Testis (tissue), 3 donors: ENCODE measurements around the gene MXD4. TPM values are rescaled to one million over a fixed set of nuclear protein-coding genes. Genes with fewer than 3 reads are reported as not detected.
A peak's percentile ranks its signal among the peaks of the same experiment; 100 is the strongest.
"Not testable (repeated sequence)": the region's sequence is repeated elsewhere in the genome, so short reads cannot be mapped to it uniquely, and the experiment has no call there.

Experiments
- DNase-seq: peaks from one replicate; pipeline ENCODE4 v3.0.0-alpha.2; 2019
- H3K27ac ChIP-seq, 2 donors: fragments of 200-600 bp; sonication (generic); one replicate each; pipeline ENCODE4 v1.5.1; 2019
- H3K27me3 ChIP-seq: fragments of 200-600 bp; sonication (generic); one replicate; pipeline ENCODE4 v1.5.1; 2019
- H3K36me3 ChIP-seq: fragments of 200-600 bp; sonication (generic); one replicate; pipeline ENCODE4 v1.5.1; 2017; ENCODE audit warnings: low read depth; ENCODE audit errors: missing control alignments
- H3K4me1 ChIP-seq: fragments of 200-600 bp; sonication (generic); one replicate; pipeline ENCODE4 v1.5.1; 2019
- H3K4me3 ChIP-seq, 2 donors: fragments of 200-600 bp; sonication (generic); one replicate each; pipeline ENCODE4 v1.5.1; 2017 to 2019
- H3K9me3 ChIP-seq: fragments of 200-600 bp; sonication (generic); one replicate; pipeline ENCODE4 v1.5.1; 2017
- POLR2A ChIP-seq: fragments of 450-650 bp; IDR thresholded peaks from one replicate; pipeline ENCODE4 v1.6.1; 2017; ENCODE audit warnings: antibody characterized with exemption, mild to moderate bottlenecking, moderate library complexity
- WGBS, 2 donors: methylation state at CpG; one replicate each; pipeline ENCODE4 v1.1.5; 2018; 5-methylcytosine and 5-hydroxymethylcytosine counted together
- intact Hi-C: fragments of 100-400 bp; cut with DNase I; formaldehyde crosslinking; loops from one replicate; pipeline ENCODE4 v1.15.1; 2023; ENCODE audit warnings: low total_unique reads
- polyA plus RNA-seq: library from polyadenylated mRNA; stranded (reverse); fragments of 350-450 nt; fragmentation: Illumina TruSeq; extraction: RNeasy Lipid Tissue Mini Kit (QIAGEN cat#74804); gene quantifications from one replicate; pipeline ENCODE4 v1.2.3, GENCODE V29; 2014; ENCODE audit warnings: low read depth, low replicate concordance; ENCODE audit not compliant: insufficient read depth
- total RNA-seq, 2 donors: library from RNA; depleted of rRNA; stranded (reverse); fragments of >200 nt; gene quantifications; one replicate each; pipeline ENCODE4 v1.2.3, GENCODE V29; 2016
- TF ChIP-seq, protein P1 (sequence below), 3 experiments: fragments of 450-650 bp in 2 of 3; fragments of 200-600 bp in 1 of 3; sonication (generic) in 1 of 3; IDR thresholded peaks; one replicate each; pipeline ENCODE4 v1.5.1; 2016 to 2019; ENCODE audit warnings: antibody characterized with exemption in 3 of 3, mild to moderate bottlenecking in 2 of 3, moderate library complexity in 1 of 3

MXD4 gene
- total and polyA plus RNA-seq, 3 donors from 2014 or later: 51.6 to 76.4 (median 73.8) TPM

GRCh38 chr4:2275546-2276251, 13.8 kb upstream of the MXD4 start:
- intact Hi-C loops: no loop called here

GRCh38 chr4:2275044-2275397, 13.1 kb upstream of the MXD4 start:
- DNase-seq: not testable (repeated sequence)
- 94 to 96% methylated on average over 10 of the region's 10 CpGs for WGBS, 2 donors

More at GRCh38 chr4:2275546-2276251, 13.8 kb upstream of the MXD4 start:
- Histone ChIP-seq H3K36me3 (no peaks in the 10 kb centered on the region), H3K4me3 (peak overlapping the region in 1 of 2 donors; percentile 9), H3K27me3 (no peaks in the 10 kb centered on the region), H3K9me3 (no peaks in the 10 kb centered on the region), H3K4me1 (peaks cover 12% of the 10 kb centered on the region), H3K27ac (no peak overlapping the region)
- no peak for DNase-seq
- TF ChIP-seq, protein P1, sequence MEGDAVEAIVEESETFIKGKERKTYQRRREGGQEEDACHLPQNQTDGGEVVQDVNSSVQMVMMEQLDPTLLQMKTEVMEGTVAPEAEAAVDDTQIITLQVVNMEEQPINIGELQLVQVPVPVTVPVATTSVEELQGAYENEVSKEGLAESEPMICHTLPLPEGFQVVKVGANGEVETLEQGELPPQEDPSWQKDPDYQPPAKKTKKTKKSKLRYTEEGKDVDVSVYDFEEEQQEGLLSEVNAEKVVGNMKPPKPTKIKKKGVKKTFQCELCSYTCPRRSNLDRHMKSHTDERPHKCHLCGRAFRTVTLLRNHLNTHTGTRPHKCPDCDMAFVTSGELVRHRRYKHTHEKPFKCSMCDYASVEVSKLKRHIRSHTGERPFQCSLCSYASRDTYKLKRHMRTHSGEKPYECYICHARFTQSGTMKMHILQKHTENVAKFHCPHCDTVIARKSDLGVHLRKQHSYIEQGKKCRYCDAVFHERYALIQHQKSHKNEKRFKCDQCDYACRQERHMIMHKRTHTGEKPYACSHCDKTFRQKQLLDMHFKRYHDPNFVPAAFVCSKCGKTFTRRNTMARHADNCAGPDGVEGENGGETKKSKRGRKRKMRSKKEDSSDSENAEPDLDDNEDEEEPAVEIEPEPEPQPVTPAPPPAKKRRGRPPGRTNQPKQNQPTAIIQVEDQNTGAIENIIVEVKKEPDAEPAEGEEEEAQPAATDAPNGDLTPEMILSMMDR (IDR thresholded peaks at IDR 0.05): no peak
- WGBS, 2 donors: 77 to 84% methylated on average over 29 to 44 of the region's 44 CpGs

DNA sequence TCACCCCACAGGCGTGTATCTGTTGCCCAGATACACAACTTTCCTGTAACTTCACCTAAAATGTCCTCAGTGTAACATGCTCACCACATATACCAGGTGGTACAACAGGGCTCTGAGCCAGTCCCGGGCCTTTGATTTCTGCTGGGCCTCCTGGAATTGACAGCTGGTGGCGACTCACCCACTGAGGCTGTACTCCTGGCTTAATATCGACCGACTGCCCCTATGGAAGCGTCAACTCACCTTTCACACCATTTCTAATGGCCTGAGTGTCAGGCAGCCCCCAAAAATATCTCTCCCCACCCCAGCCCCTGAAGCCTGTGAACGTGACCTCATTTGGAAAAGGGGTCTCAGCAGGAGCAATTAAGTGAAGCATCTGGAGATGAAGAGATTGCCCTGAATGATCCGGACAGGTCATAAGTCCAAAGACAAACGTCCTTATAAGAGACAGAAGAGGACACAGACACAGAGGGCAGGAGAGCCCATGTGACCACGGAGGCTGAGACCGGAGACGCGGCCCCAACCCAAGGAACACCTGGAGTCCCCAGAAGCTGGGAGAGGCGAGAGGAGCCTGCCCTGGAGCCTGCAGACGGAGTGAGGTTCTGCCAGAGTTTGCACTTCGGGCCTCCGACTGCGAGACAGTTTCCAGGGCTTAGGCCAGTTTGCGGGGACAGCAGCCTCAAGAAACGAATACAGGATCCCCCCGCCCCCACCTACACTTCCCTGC, 12.6 kb upstream of the MXD4 start:
- intact Hi-C loops: no loop called here
- Histone ChIP-seq H3K27ac (no peak overlapping the region), H3K4me3 (no peak overlapping the region), H3K9me3 (no peaks in the 10 kb centered on the region), H3K36me3 (no peaks in the 10 kb centered on the region), H3K27me3 (no peaks in the 10 kb centered on the region), H3K4me1 (peaks cover 12% of the 10 kb centered on the region)
- no peak for DNase-seq
- no peak for TF ChIP-seq POLR2A
- TF ChIP-seq, protein P1 (IDR thresholded peaks at IDR 0.05): no peak
- 84 to 88% methylated on average over 20 to 21 of the region's 21 CpGs for WGBS, 2 donors

More at GRCh38 chr4:2275044-2275397, 13.1 kb upstream of the MXD4 start:
- H3K4me3 ChIP-seq, H3K9me3 ChIP-seq, H3K27me3 ChIP-seq, intact Hi-C loops, H3K36me3 ChIP-seq, H3K27ac ChIP-seq: not testable (repeated sequence)
- peaks cover 12% of the 10 kb centered on the region for H3K4me1 ChIP-seq

DNA sequence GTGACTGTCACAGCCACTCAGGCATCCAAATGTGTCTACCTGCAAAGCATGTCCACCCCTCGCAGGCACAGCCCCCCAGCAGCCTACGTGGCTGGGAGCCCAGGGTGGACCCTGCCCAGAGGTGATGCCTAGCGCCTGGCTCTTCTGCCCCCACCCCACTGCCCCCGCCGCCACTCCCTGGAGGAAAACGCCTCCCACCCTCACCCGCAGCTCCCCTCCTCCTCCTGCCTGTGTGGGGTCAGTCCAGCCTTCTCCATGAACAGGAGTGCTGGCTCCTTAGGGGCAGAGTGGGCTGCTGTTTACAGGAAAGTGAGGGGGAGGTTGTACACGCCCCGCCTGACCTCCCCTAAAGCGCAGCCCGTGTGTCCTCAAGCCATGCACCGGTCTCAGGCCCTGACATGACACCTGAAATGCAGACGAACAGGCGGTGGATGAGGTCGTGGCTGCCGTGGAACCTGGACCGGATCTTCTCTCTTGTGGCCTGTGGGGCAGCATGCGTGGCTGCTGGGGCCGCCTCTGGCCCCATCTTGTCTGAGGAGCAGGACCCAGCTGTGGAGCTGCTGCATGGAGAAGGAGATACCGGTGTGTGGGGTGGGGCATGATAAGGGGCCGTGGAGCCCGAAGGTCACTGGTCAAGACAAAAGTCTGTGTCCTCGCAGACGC, 11.9 kb upstream of the MXD4 start:
- DNase-seq: no peak
- TF ChIP-seq POLR2A: no peak
- TF ChIP-seq, protein P1 (IDR thresholded peaks at IDR 0.05): no peak
- Histone ChIP-seq H3K9me3 (no peaks in the 10 kb centered on the region), H3K4me1 (peaks cover 12% of the 10 kb centered on the region), H3K27ac (no peak overlapping the region), H3K36me3 (no peaks in the 10 kb centered on the region), H3K27me3 (no peaks in the 10 kb centered on the region), H3K4me3 (no peak overlapping the region)
- intact Hi-C loops: no loop called here
- WGBS, 2 donors: 68 to 82% methylated on average over 16 to 24 of the region's 24 CpGs

DNA sequence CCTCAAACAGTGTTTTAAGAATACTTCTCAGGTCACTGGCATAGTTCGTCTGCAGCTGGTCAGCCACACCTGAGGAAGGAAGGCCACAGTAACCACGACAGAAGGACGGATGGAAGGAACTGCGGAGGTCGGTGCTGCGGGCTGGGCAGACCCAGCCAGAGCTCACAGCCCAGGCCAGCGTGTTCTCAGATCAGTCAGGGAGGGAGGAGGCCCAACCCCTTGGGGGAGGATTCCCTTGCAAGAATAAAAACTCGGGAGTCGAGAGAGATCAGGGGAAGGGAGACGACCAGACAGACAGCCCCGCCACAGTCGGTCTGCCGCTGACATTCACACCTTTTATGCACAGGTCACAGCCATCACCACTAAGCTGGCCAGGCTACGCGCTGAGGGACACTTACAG, 11.3 kb upstream of the MXD4 start:
- no peaks in the 10 kb centered on the region for H3K27me3 ChIP-seq
- intact Hi-C loops: no loop called here
- TF ChIP-seq, protein P1 (IDR thresholded peaks at IDR 0.05): no peak
- TF ChIP-seq POLR2A: no peak
- 54 to 70% methylated on average over 14 to 15 of the region's 15 CpGs for WGBS, 2 donors
- H3K4me1 ChIP-seq: peaks cover 12% of the 10 kb centered on the region
- H3K36me3 ChIP-seq: no peaks in the 10 kb centered on the region
- H3K4me3 ChIP-seq: no peak overlapping the region
- no peaks in the 10 kb centered on the region for H3K9me3 ChIP-seq
- peak; percentile 73 for DNase-seq
- no peak overlapping the region for H3K27ac ChIP-seq
